Astrocyte of the spinal cord (primary cell): ENCODE results near the gene IPO11.

Source experiments
- DNase-seq: peaks from one replicate; pipeline ENCODE4 v3.0.0; 2011; ENCODE audit warnings: low read depth, low spot score
- H3K4me3 ChIP-seq: 2 replicates; pipeline ENCODE4 v1.5.1; 2011; ENCODE audit warnings: low read depth, mild to moderate bottlenecking, low read length, moderate library complexity
- in situ Hi-C: cut with HindIII; loops from 2 replicates; pipeline ENCODE4 v1.10.0; 2017; ENCODE audit warnings: low sequenced_read_pairs
- TF ChIP-seq, protein P1 (sequence below): IDR thresholded peaks from 2 replicates; pipeline ENCODE4 v1.5.1; 2012; ENCODE audit warnings: low read depth, mild to moderate bottlenecking, low read length, inconsistent platforms

IPO11 gene

GRCh38 chr5:62403411-62404250 lies 8.9 kb upstream of the IPO11 start, which contains the start of gene DIMT1:
Gene DIMT1 (minus strand): TSS chr5:62403905. CDS start chr5:62403772, 133 bp downstream.
- in situ Hi-C loops: no loop called here
- H3K4me3 ChIP-seq: peak within 1 kb of the TSS; percentile 89
- peak; percentile 97 for DNase-seq
- TF ChIP-seq, protein P1, sequence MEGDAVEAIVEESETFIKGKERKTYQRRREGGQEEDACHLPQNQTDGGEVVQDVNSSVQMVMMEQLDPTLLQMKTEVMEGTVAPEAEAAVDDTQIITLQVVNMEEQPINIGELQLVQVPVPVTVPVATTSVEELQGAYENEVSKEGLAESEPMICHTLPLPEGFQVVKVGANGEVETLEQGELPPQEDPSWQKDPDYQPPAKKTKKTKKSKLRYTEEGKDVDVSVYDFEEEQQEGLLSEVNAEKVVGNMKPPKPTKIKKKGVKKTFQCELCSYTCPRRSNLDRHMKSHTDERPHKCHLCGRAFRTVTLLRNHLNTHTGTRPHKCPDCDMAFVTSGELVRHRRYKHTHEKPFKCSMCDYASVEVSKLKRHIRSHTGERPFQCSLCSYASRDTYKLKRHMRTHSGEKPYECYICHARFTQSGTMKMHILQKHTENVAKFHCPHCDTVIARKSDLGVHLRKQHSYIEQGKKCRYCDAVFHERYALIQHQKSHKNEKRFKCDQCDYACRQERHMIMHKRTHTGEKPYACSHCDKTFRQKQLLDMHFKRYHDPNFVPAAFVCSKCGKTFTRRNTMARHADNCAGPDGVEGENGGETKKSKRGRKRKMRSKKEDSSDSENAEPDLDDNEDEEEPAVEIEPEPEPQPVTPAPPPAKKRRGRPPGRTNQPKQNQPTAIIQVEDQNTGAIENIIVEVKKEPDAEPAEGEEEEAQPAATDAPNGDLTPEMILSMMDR: no peak

- TF ChIP-seq, protein P1: no peak
- peak overlapping the region; percentile 97 for H3K4me3 ChIP-seq
- DNase-seq: no peak
- in situ Hi-C loops: no loop called here
Observed at GRCh38 chr5:62413711-62414110, 1.1 kb downstream of the IPO11 start.

DNA sequence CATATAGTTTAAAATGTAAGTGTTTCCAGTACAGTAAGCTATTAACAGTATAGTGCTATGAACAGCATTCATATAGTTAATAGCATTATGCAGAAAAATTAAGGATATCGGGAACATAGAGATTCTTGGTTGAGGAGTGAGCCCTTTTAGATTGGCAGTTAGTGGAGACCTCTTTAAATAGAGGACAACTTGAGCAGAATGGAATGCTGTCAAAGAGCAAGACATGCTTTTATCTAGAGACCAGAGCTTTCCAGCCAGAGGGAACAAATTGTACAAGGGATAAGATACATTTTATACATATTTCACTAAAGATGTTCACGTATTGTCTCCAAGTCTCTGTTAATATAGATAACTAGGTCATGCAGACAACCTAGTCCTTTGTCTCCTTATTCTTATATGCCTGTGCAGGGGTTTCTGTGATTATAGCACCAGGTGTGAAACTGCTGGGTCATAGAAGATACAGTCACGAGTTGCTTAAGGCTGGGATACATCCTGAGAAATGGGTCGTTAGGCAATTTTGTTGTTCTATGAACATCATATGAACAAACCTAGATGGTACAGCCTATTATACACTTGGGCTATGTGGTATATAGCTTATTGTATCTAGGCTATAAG lies 6.0 kb downstream of the IPO11 start:
- in situ Hi-C loops: no loop called here
- no peak overlapping the region for H3K4me3 ChIP-seq
- DNase-seq: no peak
- TF ChIP-seq, protein P1: no peak

- H3K4me3 ChIP-seq: no peak overlapping the region
- in situ Hi-C loops: no loop called here
- no peak for DNase-seq
- TF ChIP-seq, protein P1: no peak
Observed at GRCh38 chr5:62419609-62420008, 7.0 kb downstream of the IPO11 start.

- no peak overlapping the region for H3K4me3 ChIP-seq
- in situ Hi-C loops: no loop called here
- DNase-seq: no peak
- TF ChIP-seq, protein P1: no peak
Observed at GRCh38 chr5:62421414-62421813, 8.9 kb downstream of the IPO11 start.

DNA sequence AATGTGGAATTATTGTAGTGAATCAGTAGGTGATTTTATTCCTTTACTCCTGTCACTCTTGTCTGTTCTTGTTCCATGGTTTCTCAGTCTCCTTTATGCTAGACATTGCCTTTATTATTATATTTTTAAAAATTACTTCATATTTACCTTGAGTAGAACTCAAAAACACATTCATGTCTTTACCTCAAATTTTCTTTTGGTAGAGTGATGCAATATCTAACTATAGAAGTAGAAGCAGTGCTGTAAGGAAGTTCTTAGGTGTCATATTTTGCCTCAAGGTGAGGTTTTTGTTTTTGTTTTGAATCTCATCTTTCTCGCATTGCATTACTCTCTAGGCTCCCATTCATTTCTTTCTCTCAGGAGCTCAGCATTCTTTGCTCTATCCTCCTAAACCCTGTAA lies 12.2 kb downstream of the IPO11 start:
- H3K4me3 ChIP-seq: no peak overlapping the region
- in situ Hi-C loops: no loop called here
- TF ChIP-seq, protein P1: no peak
- no peak for DNase-seq
